DMS 273 (cell line): ENCODE data around the gene LRRC45.

Source experiments
- DNase-seq: peaks from one replicate; lab custom pipeline; 2025; ENCODE audit not compliant: unreplicated experiment; lab: John Stamatoyannopoulos, UW

LRRC45 gene

GRCh38 chr17:82007228-82007494 lies 15.9 kb upstream of the LRRC45 start:
- no peak for DNase-seq

- DNase-seq = no peak
These were observed 15.4 kb upstream of the LRRC45 start for GRCh38 chr17:82007495-82008257.

- DNase-seq = no peak
These were observed 14.7 kb upstream of the LRRC45 start for GRCh38 chr17:82008258-82008940.

GRCh38 chr17:82008941-82009405 lies 14.1 kb upstream of the LRRC45 start:
- no peak for DNase-seq

- no peak for DNase-seq
These were observed 13.7 kb upstream of the LRRC45 start for GRCh38 chr17:82009413-82009812.

- no peak for DNase-seq
These were observed 12.3 kb upstream of the LRRC45 start for GRCh38 chr17:82010575-82011525.

- no peak for DNase-seq
These were observed 11.4 kb upstream of the LRRC45 start for GRCh38 chr17:82011617-82012187.

GRCh38 chr17:82012261-82012639 lies 10.9 kb upstream of the LRRC45 start:
- DNase-seq = no peak

- peak; percentile 54 for DNase-seq
These were observed 10.3 kb upstream of the LRRC45 start for GRCh38 chr17:82012640-82013295.

- peak; percentile 37 for DNase-seq
These were observed 9.8 kb upstream of the LRRC45 start for GRCh38 chr17:82013341-82013740.

- DNase-seq = no peak
These were observed 9.3 kb upstream of the LRRC45 start for GRCh38 chr17:82013772-82014321.

- peak; percentile 73 for DNase-seq
These were observed 8.7 kb upstream of the LRRC45 start for GRCh38 chr17:82014432-82014831.

- no peak for DNase-seq
These were observed 8.2 kb upstream of the LRRC45 start for GRCh38 chr17:82014971-82015310.

- DNase-seq = peak; percentile 37
These were observed 7.7 kb upstream of the LRRC45 start for GRCh38 chr17:82015311-82015971.

GRCh38 chr17:82016061-82016874 lies 6.8 kb upstream of the LRRC45 start:
- DNase-seq = no peak

GRCh38 chr17:82016875-82017459 lies 6.1 kb upstream of the LRRC45 start:
- DNase-seq = no peak

- no peak for DNase-seq
These were observed 5.4 kb upstream of the LRRC45 start for GRCh38 chr17:82017612-82018151.

GRCh38 chr17:82018152-82018988 lies 4.7 kb upstream of the LRRC45 start:
- DNase-seq = peak; percentile 63
